NCI-H2227 treated with DMSO at 0.1 percent for 48 hours (cell line): ENCODE results near the gene NBPF11.
A peak's percentile ranks its signal among the peaks of the same experiment; 100 is the strongest.
"Not testable (repeated sequence)": the region's sequence is repeated elsewhere in the genome, so short reads cannot be mapped to it uniquely, and the experiment has no call there.

Experiments used
- DNase-seq: peaks from one replicate; lab custom pipeline; 2025; lab: John Stamatoyannopoulos, UW

Gene NBPF11, protein sequence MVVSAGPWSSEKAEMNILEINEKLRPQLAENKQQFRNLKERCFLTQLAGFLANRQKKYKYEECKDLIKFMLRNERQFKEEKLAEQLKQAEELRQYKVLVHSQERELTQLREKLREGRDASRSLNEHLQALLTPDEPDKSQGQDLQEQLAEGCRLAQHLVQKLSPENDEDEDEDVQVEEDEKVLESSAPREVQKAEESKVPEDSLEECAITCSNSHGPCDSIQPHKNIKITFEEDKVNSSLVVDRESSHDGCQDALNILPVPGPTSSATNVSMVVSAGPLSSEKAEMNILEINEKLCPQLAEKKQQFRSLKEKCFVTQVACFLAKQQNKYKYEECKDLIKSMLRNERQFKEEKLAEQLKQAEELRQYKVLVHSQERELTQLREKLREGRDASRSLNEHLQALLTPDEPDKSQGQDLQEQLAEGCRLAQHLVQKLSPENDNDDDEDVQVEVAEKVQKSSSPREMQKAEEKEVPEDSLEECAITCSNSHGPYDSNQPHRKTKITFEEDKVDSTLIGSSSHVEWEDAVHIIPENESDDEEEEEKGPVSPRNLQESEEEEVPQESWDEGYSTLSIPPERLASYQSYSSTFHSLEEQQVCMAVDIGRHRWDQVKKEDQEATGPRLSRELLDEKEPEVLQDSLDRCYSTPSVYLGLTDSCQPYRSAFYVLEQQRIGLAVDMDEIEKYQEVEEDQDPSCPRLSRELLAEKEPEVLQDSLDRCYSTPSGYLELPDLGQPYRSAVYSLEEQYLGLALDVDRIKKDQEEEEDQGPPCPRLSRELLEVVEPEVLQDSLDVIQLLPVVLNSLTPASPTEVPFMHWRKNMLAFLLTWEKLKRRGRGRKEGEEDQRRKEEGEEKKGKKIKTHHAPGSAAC

DNA sequence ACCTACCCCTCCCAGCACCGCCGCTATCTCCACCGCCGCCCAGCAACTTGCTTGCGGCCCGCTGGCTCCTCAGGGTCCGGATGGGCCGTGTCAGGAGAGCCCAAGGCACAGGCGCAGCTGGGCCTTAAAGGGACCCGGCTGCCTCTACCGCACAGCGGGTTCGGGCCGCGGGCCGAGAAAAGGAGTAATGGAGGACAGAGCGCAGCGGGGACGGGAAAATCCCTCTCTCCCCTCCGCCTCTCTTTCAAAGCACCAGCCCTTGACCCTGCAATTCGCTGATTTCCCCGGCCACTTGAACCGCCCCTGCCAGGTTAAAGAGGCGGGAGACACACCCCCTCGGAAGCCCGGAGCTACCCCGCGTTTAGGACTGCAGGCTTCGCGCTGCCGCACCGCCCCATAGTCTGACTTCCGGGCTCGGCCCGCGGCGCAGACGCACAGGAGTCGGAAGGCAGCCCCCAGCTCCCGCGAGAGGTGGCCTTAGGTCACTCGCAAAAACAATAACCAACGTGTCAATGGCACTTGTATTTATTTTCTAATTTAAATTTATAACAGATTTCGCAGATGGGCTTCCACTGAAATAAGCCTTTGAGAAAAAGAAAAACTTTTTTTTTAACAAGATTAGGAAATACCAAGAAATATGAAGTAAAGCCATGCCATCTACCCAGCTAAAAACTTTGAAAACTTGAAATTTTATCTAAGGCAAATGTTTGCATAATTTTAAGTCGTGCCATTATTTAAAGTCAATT lies at the start of gene NBPF11:
Gene NBPF11 (minus strand): TSS at position 371 of the 746 bp plus-strand sequence. CDS start 25,278 bp downstream, outside the sequence.
- DNase-seq = peak; percentile 48

DNA sequence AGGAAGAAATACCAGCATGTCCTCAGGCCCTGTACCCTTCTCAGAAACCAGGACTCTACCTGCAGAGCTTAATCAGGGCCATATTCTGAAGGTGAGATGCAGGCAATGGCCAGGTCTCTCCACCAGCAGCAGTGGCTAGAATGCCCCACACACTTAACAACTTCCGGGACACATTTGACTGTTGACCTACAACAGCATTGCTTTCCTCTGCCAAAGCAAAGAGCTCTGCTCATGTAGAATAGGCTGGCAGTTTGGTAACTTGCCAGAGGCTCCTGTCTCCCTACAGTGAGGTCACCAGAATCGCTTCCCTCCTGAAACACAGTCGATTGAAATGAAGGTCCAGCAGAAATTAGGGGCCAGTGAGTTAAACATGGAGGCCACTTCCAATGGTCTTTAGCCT lies 45.3 kb upstream of the NBPF11 start:
- DNase-seq = not testable (repeated sequence)

DNA sequence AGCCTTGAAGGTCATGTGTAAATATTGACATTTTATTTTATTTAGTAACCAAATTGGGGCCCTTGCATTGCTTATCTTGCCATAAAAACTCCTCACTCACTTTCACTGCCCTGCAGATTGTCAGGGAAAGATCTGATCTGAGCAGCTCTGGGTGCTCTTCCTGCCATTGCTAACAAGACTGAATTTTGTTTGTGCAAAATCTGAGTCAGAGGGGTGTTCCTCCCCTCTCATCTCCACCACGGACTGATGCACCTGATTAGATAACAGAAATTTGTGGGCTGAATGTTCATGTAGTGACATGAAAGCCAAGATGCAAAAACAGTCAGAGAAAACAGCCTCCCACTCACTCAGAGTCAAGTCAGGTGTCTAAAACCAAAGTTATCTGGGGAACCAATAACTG lies 44.9 kb upstream of the NBPF11 start:
- not testable (repeated sequence) for DNase-seq

DNA sequence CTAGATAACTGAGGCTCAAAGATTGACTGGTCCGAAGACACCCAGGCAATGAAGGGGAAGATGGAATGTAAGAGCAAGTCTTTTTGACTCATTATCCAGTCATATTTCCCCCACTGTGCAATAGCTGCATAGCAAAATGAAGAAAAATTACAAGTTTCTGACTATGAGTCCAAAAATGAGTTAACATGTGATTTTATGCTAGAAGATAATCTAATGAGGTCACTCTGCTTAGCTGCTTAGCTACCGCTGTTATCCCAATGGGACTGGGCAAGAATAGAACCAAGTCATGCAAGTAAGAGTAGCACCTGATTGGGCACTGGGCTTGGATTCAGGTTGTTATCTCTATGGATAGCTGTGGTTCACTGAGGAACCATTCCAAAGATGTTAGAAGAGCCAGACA lies 43.0 kb upstream of the NBPF11 start:
- not testable (repeated sequence) for DNase-seq

DNA sequence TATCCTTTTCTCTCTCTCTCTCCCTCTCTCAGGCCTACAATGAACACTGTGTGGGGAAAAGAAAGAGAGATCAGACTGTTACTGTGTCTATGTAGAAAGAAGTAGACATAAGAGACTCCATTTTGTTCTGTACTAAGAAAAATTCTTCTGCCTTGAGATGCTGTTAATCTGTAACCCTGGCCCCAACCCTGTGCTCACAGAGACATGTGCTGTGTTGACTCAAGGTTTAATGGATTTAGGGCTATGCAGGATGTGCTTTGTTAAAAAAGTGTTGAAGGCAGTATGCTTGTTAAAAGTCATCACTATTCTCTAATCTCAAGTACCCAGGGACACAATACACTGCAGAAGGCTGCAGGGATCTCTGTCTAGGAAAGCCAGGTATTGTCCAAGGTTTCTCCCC lies 36.7 kb upstream of the NBPF11 start:
- DNase-seq = not testable (repeated sequence)

DNA sequence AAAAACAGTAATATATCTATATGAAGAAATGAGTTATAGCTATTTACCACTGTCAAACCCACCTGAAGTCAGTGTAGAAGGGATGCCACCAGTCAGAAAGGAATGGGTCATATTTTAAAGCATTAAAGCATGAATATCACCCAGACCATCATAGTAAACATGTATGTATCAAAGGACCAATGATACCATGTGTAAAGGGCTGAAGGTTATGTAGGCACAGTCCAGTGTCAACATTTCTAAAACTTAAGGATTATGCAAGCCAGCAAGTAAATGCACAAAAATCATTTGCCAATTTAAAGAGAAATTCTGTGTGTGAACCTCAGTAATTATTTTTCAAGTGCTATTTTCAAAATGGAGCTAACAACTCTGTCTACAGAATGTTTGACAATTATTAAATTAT lies 26.6 kb upstream of the NBPF11 start:
- DNase-seq = not testable (repeated sequence)

DNA sequence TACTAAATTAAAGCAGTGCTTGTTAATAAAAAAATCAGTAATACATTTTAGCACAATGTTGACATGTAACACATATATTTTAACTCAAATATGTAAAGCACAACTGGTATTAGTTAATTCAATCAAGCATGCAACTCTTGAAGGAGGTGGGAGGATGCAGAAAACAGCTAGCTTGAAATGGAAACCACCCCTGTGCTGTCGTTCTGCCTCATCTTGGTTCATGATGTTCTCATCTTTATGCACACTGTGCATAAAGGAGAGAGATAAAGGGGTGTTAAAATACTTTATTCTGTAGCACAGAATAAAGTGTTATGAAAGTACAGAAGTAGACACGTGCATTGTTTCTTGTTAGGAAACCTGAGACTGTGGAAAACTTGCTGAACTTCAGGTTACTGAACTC lies 23.3 kb upstream of the NBPF11 start:
- DNase-seq = not testable (repeated sequence)

DNA sequence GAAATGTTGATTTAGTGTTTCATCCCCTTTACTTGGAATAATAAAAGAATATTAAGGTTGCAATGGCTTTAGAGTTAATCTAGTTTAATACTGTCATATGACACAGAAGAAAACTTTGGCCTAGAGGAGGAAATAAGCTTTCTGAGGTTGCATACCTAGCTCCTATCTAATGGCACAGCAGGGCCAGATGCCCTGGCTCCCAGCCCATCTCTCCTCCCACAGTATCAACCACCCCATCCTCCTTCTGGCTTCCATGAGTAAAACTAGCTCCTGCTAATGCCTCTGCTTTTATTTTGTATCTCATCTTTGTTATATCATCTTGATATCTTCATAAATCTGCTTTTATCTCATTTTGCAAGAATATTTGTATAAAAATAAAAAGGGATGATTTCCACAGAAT lies 19.9 kb upstream of the NBPF11 start:
- DNase-seq = not testable (repeated sequence)

DNA sequence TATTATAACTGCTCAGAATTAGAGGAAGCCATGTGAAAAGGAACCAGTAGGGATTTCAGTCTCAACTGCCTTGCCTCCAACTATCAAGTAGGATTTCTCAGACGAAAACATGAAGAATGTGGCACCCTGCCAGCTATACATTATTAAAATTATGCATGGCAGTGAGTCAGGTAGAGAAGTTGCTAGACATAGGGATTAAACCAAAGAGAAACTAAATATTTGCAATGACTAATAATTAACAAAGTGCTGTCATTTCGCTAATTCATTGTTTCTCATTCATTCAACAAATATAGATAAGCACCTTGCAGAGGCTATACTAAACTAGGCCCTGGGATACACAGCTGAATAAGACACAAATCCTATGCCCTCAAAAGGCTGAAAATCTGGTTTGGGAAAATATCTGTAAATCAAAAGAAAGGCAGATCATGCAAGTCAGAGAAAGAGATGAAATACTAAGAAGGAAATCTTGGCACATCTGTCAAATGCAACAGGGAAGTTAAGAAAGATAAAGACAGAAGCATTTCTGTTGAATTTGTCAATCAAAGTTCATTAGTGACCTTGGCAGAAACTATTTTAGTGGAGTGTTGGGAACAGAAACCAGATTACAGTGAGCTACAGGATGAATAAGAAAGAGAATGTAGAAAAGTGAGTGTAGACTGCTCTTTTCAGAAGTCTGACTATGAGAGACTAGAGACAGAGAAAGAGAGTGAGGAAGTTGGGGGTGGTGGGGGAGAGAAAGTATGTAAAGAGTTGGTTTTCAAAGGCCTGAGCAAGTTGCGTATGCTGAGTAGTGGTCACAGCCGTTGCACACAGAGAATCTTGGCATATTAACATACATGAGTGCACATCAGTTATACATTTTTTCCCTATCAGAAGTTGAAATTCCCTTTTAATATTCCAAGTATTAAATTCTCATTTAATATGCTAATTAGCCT lies 14.7 kb upstream of the NBPF11 start:
- DNase-seq = no peak

DNA sequence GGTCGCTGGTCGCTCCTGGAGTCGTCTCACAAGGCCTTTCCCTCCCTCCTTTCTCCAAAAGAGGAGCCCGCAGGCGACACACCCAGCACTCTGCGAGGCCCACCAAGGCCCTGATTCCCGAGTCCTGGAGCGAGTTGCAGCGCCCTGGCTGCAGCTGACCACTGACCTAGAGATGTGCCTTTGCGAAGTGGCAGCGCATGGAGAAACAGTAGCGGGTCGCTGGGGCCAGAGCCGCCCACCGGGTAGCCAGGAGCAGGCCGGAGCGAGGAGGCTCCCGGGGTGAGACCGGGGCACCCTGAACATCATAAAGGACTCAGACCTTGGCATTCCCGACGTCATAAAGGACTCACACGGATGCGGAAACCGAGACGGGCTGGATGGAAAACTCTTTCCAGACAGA lies 10.3 kb upstream of the NBPF11 start:
- no peak for DNase-seq

DNA sequence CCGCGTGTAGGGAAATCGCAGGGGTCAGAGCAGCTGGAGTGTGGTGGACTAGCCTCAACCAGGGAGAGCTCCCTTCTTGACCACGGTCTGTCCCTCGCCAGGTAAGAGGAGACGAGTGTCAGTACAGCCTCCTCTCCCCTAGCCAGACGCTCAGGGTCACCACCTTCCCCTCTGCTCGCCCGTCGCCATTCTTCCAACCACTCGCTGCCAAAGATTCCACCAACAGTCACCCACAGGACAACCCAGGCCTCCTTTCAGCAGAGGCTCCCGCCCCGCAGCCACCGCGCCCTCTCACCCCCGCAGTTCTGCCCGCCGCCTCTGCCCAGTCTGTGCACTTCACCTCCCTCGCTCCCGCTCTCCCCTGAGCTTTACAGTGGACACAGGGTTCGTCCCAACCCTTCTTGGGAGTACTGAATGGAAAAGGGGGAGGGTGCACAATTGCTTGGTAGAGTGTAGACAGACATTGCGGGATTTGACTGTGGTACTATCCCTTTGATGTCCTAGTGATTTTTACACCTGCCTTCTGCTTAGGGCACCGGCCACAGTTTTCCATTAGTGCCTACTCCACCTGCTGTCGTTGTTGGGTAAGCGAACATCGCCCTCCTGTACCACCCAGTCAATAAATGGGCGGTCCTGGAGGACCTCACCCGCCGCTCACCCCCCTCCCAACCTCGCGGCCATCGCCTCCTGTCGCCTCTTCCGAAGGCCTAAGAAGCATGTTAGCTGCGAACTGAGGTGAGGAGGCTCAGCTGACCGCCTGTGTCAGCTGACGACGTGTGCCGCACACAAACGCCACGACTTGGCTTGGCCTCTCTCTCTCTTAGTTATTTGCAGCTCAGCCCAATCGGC lies 9.2 kb upstream of the NBPF11 start:
- no peak for DNase-seq

DNA sequence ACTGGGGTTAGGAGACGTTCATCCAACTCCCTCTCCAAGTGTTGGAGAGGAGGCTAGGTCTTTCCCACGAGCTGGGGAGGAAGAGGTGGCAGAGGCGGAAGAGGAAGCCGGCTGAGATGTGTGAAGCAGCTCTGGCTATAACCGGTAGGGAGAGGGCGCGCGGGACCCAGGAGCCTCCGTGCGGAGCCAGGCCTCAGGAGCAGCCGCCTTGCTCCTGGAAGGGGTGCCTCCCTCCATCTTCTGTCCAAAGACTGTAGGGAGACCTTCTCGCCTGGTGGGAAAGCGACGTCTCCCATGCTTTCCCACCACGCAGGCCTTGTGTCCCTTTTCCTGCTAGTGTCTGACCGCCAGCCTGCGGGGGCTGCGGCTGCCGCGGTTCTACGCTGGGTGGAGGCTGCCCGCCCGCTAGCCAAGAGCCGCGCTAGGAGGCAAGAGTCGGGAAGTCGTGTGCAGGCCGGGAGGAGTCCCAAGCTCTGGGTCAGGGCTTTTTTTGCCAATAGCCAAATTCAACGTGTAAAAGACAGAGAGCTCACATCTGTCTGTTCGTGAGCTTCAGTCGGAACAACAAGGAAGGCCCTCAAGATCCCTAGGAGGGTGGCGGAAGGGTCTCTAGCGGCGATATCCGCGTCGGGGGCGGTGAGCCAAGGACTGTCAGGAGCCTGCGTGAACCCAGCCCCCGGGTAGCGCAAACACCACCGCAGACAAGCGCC lies 8.4 kb upstream of the NBPF11 start:
- no peak for DNase-seq

DNA sequence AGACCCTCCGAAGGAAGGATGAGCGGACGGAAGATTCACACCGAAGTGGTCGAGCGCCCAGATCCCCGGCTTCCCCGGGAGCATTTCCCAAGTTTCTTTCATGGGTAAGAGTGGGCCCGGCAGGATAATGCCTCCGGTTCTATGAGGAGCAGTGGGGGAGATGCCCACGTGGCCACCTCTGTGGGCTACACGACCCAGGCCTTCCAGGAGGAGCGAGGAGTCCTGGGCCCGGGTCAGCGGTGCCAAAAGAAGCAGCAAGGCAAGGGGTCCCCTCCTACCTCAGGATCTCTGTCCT lies 7.9 kb upstream of the NBPF11 start:
- no peak for DNase-seq

DNA sequence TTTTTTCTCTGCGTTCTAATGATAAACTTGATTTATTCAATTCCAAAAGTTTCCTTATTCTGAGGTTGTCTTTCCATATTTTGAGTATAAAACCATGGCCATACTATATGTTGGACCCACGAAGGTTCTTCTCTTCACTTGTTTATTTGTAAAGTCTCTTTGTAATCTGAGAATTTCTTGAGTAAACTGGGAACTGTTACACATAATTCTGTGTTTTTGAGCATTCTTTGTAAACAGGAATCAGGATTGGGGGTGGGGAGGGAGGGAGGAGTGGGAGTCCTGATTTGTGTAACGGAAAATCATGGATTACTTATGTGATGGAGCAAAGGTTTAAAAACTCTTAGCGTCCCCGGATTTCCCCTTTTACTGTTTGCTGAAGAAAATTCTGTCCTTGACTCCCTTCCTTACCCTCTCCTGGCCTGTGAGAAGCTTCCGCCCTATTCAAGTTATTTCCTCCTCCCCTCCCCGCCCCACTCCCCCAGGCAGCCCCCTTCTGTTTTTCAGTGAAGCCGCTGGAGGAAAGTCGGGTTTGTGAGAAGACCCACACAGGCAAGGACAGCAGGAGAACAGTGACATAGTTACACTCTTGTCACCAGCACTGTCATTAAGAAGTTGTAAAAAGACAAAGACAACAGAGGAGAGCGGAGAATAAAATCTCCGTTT lies 6.4 kb upstream of the NBPF11 start:
- DNase-seq = no peak

DNA sequence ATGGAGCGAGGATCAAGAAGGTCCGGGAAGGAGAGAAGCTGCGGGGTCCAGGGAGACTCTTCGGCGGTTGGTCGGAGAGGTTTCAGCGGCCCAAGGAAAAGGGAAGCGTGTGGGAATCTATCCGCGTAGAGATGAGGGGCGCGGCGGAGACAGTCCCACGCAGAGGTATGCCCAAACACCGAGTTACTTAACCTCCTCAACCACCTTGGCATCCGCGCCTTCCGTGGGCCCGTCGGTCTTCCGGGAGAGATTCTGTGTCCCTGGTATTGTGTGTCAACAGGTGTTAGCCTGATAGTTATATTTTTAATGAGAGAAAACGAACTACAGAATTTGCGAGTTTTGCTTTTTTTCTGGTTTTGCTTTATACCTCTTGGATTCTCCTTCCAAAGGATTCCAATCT lies 5.7 kb upstream of the NBPF11 start:
- not testable (repeated sequence) for DNase-seq

DNA sequence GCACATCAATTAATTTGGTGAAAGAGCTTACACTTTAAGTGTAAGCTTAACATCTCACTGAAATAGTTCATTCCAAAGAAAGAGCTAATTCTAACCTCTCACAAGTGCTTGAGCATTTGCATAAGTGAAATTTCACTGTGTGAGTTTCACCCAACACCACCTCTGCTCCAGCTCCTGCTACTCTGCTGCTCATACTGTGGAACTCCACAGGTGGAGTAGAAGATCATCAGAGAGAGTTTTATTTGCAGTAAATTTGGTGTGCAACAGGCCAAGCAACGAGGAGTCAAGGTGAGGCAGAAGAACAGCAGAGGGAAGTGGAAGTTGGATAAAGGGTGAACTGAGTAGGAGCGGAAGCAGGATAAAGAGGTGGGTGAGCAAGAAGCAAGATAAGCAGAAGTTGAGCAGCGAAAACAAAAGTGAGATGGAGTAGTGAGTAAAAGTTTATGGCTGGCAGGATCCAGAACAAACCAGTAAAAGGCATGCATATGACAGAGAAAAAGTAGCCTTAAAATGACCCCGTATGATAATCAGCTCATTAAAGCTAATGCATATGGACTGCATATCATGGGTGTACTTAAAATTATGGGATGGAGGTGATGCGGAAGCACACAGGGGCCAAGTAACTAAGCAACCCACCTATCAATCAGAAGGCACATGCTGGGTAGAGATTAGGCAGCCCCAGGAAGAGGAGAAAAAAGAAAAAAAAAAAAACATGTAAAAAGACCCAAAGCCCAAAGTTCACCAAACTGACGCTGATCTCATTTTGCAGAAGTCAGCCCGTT lies 3.6 kb upstream of the NBPF11 start:
- not testable (repeated sequence) for DNase-seq

DNA sequence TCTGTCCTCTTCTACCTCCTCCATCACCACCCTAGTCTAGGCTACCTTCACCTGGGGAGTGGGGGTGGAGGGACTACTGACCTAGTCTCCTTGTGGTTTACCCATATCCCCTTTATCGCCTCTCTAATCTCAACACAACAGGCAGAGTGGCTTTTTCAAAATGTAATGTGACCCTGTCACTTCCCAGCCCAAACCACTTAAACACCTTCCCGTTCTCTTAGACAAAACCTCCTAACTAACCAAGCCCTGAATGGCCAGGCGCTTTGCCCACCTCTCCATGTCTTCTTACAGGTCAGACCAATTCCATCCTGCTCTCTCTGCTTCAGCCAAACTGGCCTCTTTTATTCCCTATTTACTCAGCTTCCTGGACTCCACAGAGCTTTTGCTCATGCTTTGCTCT lies 714 bp upstream of the NBPF11 start:
- DNase-seq = not testable (repeated sequence)

DNA sequence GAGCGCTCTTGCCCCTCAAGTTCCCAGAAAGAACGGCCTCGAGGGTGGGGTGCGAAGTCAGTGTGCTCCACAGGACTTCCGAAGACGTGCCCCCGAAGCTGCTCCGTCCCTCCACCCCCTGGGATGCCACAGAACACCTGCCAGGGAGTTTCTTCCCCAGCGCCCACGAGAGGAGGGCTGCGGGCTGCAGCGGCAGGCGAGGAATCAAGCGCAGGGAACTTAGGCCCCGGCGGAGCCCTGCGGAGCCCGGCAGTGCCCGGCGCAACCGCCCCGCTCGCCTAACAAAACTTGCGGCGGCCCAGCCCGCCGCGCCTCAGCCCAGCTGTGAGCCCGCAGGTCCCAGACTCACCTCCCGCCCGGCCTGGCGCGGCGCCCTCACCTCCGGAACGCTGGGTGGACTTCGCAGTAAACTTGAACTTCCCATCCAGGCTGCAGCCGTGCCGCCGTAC lies 686 bp downstream of the NBPF11 start:
- DNase-seq = not testable (repeated sequence)
